NB4 (cell line): ENCODE results near the gene BRD7.
"Not testable (repeated sequence)": the region's sequence is repeated elsewhere in the genome, so short reads cannot be mapped to it uniquely, and the experiment has no call there.

Experiments
- CTCF ChIP-seq: IDR thresholded peaks from one replicate; pipeline ENCODE4 v1.5.1; 2012; ENCODE audit warnings: low read depth, low read length
- MAX ChIP-seq: IDR thresholded peaks from 2 replicates; pipeline ENCODE4 v1.6.1; 2011; ENCODE audit warnings: low read depth, low read length
- MYC ChIP-seq: IDR thresholded peaks from 2 replicates; pipeline ENCODE4 v1.6.1; 2011; ENCODE audit warnings: low read depth, low read length
- POLR2A ChIP-seq: IDR thresholded peaks from 2 replicates; pipeline ENCODE4 v1.6.1; 2011; ENCODE audit warnings: mild to moderate bottlenecking; ENCODE audit not compliant: insufficient read length; ENCODE audit errors: extremely low read depth

GRCh38 chr16:50343566-50343965 lies 25.2 kb downstream of the BRD7 start:
- TF ChIP-seq CTCF, POLR2A, MAX, MYC: not testable (repeated sequence)
